OCI-LY1 (cell line): Measurements from ENCODE around the gene SRBD1.

Experiments used
- H2AFZ ChIP-seq: fragments of 200-600 bp; sonication (generic), shearing (Covaris generic); 2 replicates; pipeline ENCODE4 v1.6.0; 2014; ENCODE audit warnings: antibody characterized with exemption, mild to moderate bottlenecking, low read length
- H3F3A ChIP-seq: fragments of 200-600 bp; sonication (generic), shearing (Covaris generic); 2 replicates; pipeline ENCODE4 v1.6.0; 2014; ENCODE audit warnings: mild to moderate bottlenecking, antibody characterized with exemption, low read length, moderate library complexity; ENCODE audit not compliant: insufficient read depth
- H3K27ac ChIP-seq: fragments of 200-600 bp; sonication (generic); 2 replicates; pipeline ENCODE4 v1.5.1; 2014; ENCODE audit warnings: low read length, mixed run types, mild to moderate bottlenecking, low read depth; ENCODE audit not compliant: poor library complexity, severe bottlenecking
- H3K27me3 ChIP-seq: fragments of 200-600 bp; sonication (generic); 2 replicates; pipeline ENCODE4 v1.6.0; 2014; ENCODE audit warnings: antibody characterized with exemption, mild to moderate bottlenecking, low read length, moderate library complexity; ENCODE audit not compliant: insufficient read depth
- H3K36me3 ChIP-seq: fragments of 200-600 bp; sonication (generic); 2 replicates; pipeline ENCODE4 v1.6.1; 2014; ENCODE audit warnings: mild to moderate bottlenecking, antibody characterized with exemption, low read length, moderate library complexity, mixed read lengths; ENCODE audit not compliant: insufficient read depth
- H3K4me1 ChIP-seq: fragments of 200-600 bp; sonication (generic); 2 replicates; pipeline ENCODE4 v1.5.1; 2014; ENCODE audit warnings: mild to moderate bottlenecking, low read length, moderate library complexity; ENCODE audit not compliant: insufficient read depth, severe bottlenecking
- H3K4me2 ChIP-seq: fragments of 200-600 bp; sonication (generic), shearing (Covaris generic); 2 replicates; pipeline ENCODE4 v1.6.1; 2014; ENCODE audit warnings: low read length
- H3K4me3 ChIP-seq: fragments of 200-600 bp; sonication (generic); 2 replicates; pipeline ENCODE4 v1.5.1; 2014; ENCODE audit warnings: low read length, low read depth, mild to moderate bottlenecking, mixed read lengths; ENCODE audit not compliant: poor library complexity, severe bottlenecking
- H3K79me2 ChIP-seq: fragments of 200-600 bp; shearing (Covaris generic); 2 replicates; pipeline ENCODE4 v1.6.1; 2016; ENCODE audit warnings: mixed run types, low read length, mixed read lengths; ENCODE audit not compliant: insufficient read depth
- H3K9ac ChIP-seq: fragments of 200-600 bp; sonication (generic), shearing (Covaris generic); 2 replicates; pipeline ENCODE4 v1.6.1; 2014; ENCODE audit warnings: mild to moderate bottlenecking, low read length, mixed read lengths
- H3K9me2 ChIP-seq: fragments of 200-600 bp; sonication (generic), shearing (Covaris generic); 2 replicates; pipeline ENCODE4 v1.6.1; 2014; ENCODE audit warnings: low read depth, mild to moderate bottlenecking, low read length, mixed read lengths
- H3K9me3 ChIP-seq: fragments of 200-600 bp; shearing (Covaris generic); 2 replicates; pipeline ENCODE4 v1.6.1; 2014; ENCODE audit warnings: low read length, mixed read lengths
- H4K20me1 ChIP-seq: fragments of 200-600 bp; sonication (generic), shearing (Covaris generic); 2 replicates; pipeline ENCODE4 v1.6.0; 2016; ENCODE audit warnings: mild to moderate bottlenecking, low read length; ENCODE audit not compliant: insufficient read depth
- EZH2 ChIP-seq: fragments of 200-600 bp; sonication (generic), shearing (Covaris generic); IDR thresholded peaks from 2 replicates; pipeline ENCODE4 v1.8.0; 2017; ENCODE audit warnings: borderline replicate concordance, mixed run types, mild to moderate bottlenecking, antibody characterized with exemption, low read length, moderate library complexity, mixed read lengths
- TF ChIP-seq, protein P1 (sequence below): fragments of 200-600 bp; sonication (generic), shearing (Covaris generic); IDR thresholded peaks from 2 replicates; pipeline ENCODE4 v1.5.1; 2017; ENCODE audit warnings: mild to moderate bottlenecking, antibody characterized with exemption, low read length, moderate library complexity, mixed read lengths

The SRBD1 gene

DNA sequence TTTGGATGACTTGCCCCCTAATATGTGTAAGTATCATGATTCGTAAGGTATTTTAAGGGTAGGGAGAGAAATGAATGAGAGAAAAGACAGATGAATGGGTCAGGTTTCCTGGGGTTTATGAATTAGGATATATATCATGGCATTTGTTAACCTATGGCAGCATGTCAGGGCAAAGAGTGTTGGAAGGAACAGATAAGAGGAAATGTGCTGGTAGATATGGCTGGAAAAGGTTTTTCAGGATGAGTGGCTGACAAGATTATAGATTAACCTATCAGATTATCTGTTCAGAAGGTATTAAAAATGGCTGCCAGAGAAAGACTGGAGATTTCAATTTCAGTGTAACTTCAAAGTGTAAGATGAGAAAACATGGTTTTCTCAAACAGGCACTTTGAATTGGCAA is 67.8 kb downstream of the SRBD1 start:
- no peak overlapping the region for H3K4me3 ChIP-seq
- no peak overlapping the region for H3K4me2 ChIP-seq
- peaks cover 28% of the 10 kb centered on the region for H3K9me3 ChIP-seq
- no peaks in the 10 kb centered on the region for H4K20me1 ChIP-seq
- no peaks in the 10 kb centered on the region for H3F3A ChIP-seq
- no peaks in the 10 kb centered on the region for H3K27me3 ChIP-seq
- H3K4me1 ChIP-seq: no peaks in the 10 kb centered on the region
- TF ChIP-seq, protein P1, sequence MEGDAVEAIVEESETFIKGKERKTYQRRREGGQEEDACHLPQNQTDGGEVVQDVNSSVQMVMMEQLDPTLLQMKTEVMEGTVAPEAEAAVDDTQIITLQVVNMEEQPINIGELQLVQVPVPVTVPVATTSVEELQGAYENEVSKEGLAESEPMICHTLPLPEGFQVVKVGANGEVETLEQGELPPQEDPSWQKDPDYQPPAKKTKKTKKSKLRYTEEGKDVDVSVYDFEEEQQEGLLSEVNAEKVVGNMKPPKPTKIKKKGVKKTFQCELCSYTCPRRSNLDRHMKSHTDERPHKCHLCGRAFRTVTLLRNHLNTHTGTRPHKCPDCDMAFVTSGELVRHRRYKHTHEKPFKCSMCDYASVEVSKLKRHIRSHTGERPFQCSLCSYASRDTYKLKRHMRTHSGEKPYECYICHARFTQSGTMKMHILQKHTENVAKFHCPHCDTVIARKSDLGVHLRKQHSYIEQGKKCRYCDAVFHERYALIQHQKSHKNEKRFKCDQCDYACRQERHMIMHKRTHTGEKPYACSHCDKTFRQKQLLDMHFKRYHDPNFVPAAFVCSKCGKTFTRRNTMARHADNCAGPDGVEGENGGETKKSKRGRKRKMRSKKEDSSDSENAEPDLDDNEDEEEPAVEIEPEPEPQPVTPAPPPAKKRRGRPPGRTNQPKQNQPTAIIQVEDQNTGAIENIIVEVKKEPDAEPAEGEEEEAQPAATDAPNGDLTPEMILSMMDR: no peak
- no peak for TF ChIP-seq EZH2
- peaks cover 55% of the 10 kb centered on the region for H3K36me3 ChIP-seq
- no peak overlapping the region for H3K27ac ChIP-seq
- no peaks in the 10 kb centered on the region for H3K79me2 ChIP-seq
- no peaks in the 10 kb centered on the region for H3K9me2 ChIP-seq
- H3K9ac ChIP-seq: no peak overlapping the region
- no peak overlapping the region for H2AFZ ChIP-seq

DNA sequence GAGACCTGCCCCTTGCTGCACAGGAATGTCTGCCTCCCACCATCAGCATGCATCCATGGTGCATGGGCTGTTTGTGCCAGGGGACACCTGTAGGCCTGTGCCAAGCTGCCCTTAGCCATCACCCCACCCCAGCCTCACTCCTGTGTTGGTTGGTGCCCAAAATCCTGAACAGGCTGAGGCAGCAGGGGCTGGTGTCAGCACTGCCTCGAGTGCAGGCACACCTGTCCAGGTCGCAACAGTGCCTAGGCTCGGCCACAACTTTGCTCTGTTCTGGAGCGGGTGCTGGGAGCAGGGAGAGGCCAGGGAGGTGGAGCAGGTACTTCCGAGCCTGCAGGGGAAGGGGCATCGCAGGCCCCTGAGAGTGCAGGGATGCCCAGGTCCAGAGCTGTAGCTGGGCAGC is 69.1 kb downstream of the SRBD1 start:
- H3K36me3 ChIP-seq: peaks cover 55% of the 10 kb centered on the region
- H2AFZ ChIP-seq: no peak overlapping the region
- H3K9me2 ChIP-seq: no peaks in the 10 kb centered on the region
- H3K4me3 ChIP-seq: no peak overlapping the region
- no peak for TF ChIP-seq EZH2
- TF ChIP-seq, protein P1: no peak
- H3K4me1 ChIP-seq: no peaks in the 10 kb centered on the region
- H3K27me3 ChIP-seq: no peaks in the 10 kb centered on the region
- H3K9me3 ChIP-seq: peaks cover 28% of the 10 kb centered on the region
- no peak overlapping the region for H3K27ac ChIP-seq
- no peaks in the 10 kb centered on the region for H3F3A ChIP-seq
- H3K9ac ChIP-seq: no peak overlapping the region
- H3K4me2 ChIP-seq: no peak overlapping the region
- no peaks in the 10 kb centered on the region for H4K20me1 ChIP-seq
- H3K79me2 ChIP-seq: no peaks in the 10 kb centered on the region

DNA sequence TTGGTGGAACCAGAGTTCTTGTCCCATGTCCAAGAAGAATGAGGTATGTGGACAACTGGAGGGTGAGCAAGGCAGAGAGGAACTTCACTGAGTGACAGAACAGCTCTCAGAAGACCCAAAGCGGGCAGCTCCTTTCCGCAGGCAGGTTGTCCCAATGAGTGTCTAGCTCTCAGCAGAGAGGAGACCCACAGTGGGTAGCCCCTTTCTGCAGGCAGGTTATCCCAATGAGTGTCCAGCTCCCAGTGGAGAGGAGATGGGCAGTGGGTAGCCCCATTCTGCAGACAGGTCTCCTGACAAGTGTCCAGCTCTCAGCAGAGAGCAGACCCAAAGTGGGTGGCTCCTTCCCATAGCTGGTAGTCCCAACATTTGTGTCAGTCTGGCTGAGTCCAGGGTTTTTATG is 69.6 kb downstream of the SRBD1 start:
- Histone ChIP-seq H3K4me2 (no peak overlapping the region), H3K36me3 (peaks cover 55% of the 10 kb centered on the region), H3K79me2 (no peaks in the 10 kb centered on the region), H4K20me1 (no peaks in the 10 kb centered on the region), H3K9ac (no peak overlapping the region), H3K4me1 (no peaks in the 10 kb centered on the region), H2AFZ (no peak overlapping the region), H3K27ac (no peak overlapping the region), H3K9me3 (peaks cover 28% of the 10 kb centered on the region), H3F3A (no peaks in the 10 kb centered on the region), H3K27me3 (no peaks in the 10 kb centered on the region), H3K9me2 (no peaks in the 10 kb centered on the region), H3K4me3 (no peak overlapping the region)
- TF ChIP-seq, protein P1: no peak
- no peak for TF ChIP-seq EZH2
